Liver (tissue), 9 donors: ENCODE measurements around the gene ZC3H18. TPM values are rescaled to one million over a fixed set of nuclear protein-coding genes. Genes with fewer than 3 reads are reported as not detected.

Experiments
- DNase-seq: peaks from one replicate; pipeline ENCODE4 v3.0.0-alpha.2; 2017; ENCODE audit warnings: low spot score
- H3K27ac ChIP-seq, 2 donors: one replicate each; pipeline ENCODE4 v1.7.0; 2013; ENCODE audit warnings: inconsistent platforms in 2 of 2, low read length in 2 of 2, control low read depth in 1 of 2, low read depth in 1 of 2, mild to moderate bottlenecking in 1 of 2
- H3K27me3 ChIP-seq, 4 donors: one replicate each; pipeline versions ENCODE4 v1.6.1 to v1.7.0; 2013; ENCODE audit warnings: low read length in 3 of 4, inconsistent platforms in 1 of 4, mild to moderate bottlenecking in 1 of 4, moderate library complexity in 1 of 4; ENCODE audit not compliant: control insufficient read depth in 4 of 4, insufficient read depth in 4 of 4
- H3K36me3 ChIP-seq, 4 donors: one replicate each; pipeline versions ENCODE4 v1.6.1 to v1.7.0; 2013; ENCODE audit warnings: low read length in 3 of 4, mild to moderate bottlenecking in 3 of 4, low read depth in 1 of 4, moderate library complexity in 1 of 4; ENCODE audit not compliant: control insufficient read depth in 4 of 4, insufficient read depth in 3 of 4
- H3K4me1 ChIP-seq, 4 donors: one replicate each; pipeline versions ENCODE4 v1.6.1 to v1.7.0; 2013; ENCODE audit warnings: low read length in 3 of 4, mild to moderate bottlenecking in 3 of 4, moderate library complexity in 1 of 4; ENCODE audit not compliant: control insufficient read depth in 4 of 4, insufficient read depth in 4 of 4
- H3K4me3 ChIP-seq, 3 donors: one replicate each; pipeline versions ENCODE4 v1.6.1 to v1.7.0; 2013; ENCODE audit warnings: low read length in 3 of 3, control low read depth in 1 of 3, low read depth in 1 of 3, mild to moderate bottlenecking in 1 of 3
- H3K9ac ChIP-seq, 2 donors: one replicate each; pipeline ENCODE4 v1.7.0; 2013; ENCODE audit warnings: low read length in 2 of 2, mild to moderate bottlenecking in 2 of 2, moderate library complexity in 2 of 2, control low read depth in 1 of 2, low read depth in 1 of 2
- H3K9me3 ChIP-seq, 4 donors: one replicate each; pipeline versions ENCODE4 v1.6.1 to v1.7.0; 2013; ENCODE audit warnings: low read length in 3 of 4; ENCODE audit not compliant: control insufficient read depth in 4 of 4
- CTCF ChIP-seq: fragments of 150-350 bp; IDR thresholded peaks from 2 replicates; pipeline ENCODE4 v1.5.1; 2017; ENCODE audit warnings: improper control_type of control experiment, low read depth, low read length; ENCODE audit not compliant: missing input control
- FOXA1 ChIP-seq: IDR thresholded peaks from 2 replicates; pipeline ENCODE4 v1.6.1; 2016; ENCODE audit warnings: antibody characterized with exemption
- FOXA2 ChIP-seq: IDR thresholded peaks from 2 replicates; pipeline ENCODE4 v1.6.1; 2016; ENCODE audit warnings: antibody characterized with exemption
- JUND ChIP-seq, 2 donors: IDR thresholded peaks; 2 replicates each; pipeline ENCODE4 v1.6.1; 2016; ENCODE audit warnings: antibody characterized with exemption in 2 of 2
- MAX ChIP-seq: IDR thresholded peaks from 2 replicates; pipeline ENCODE4 v1.6.1; 2016; ENCODE audit warnings: antibody characterized with exemption
- NR2F2 ChIP-seq: IDR thresholded peaks from 2 replicates; pipeline ENCODE4 v1.6.1; 2016; ENCODE audit warnings: antibody characterized with exemption
- RAD21 ChIP-seq, 2 donors: IDR thresholded peaks; 2 replicates each; pipeline ENCODE4 v1.6.1; 2016; ENCODE audit warnings: antibody characterized with exemption in 2 of 2, mild to moderate bottlenecking in 2 of 2
- REST ChIP-seq: IDR thresholded peaks from 2 replicates; pipeline ENCODE4 v1.6.1; 2016; ENCODE audit warnings: antibody characterized with exemption, mild to moderate bottlenecking
- RXRA ChIP-seq, 2 donors: IDR thresholded peaks; 2 replicates each; pipeline ENCODE4 v1.6.1; 2017 to 2018; ENCODE audit warnings: antibody characterized with exemption in 2 of 2, mild to moderate bottlenecking in 1 of 2
- TAF1 ChIP-seq: conservative IDR thresholded peaks from 2 replicates; pipeline ENCODE4 v1.6.1; 2016; ENCODE audit warnings: antibody characterized with exemption, mild to moderate bottlenecking
- ZBTB33 ChIP-seq: IDR thresholded peaks from 2 replicates; pipeline ENCODE4 v1.6.1; 2016; ENCODE audit warnings: antibody characterized with exemption
- WGBS: extraction: QIAGEN DNeasy Blood & Tissue Kit; methylation state at CpG from one replicate; pipeline ENCODE4 v1.1.7; 2013; 5-methylcytosine and 5-hydroxymethylcytosine counted together
- polyA plus RNA-seq, 2 donors: library from polyadenylated mRNA; stranded (reverse) in 1 of 2; unstranded in 1 of 2; fragments of 200-250 nt in 1 of 2; fragments of >200 nt in 1 of 2; fragmentation: Nextera tagmentation in 1 of 2; extraction: Ambion mirVana in 1 of 2; gene quantifications; one replicate each; pipeline versions ENCODE4 v1.2.1 to v1.2.3, GENCODE V29; 2013 to 2015
- total RNA-seq, 2 donors: library from RNA; depleted of rRNA; stranded (reverse); fragments of >200 nt; gene quantifications; one replicate each; pipeline ENCODE4 v1.2.3, GENCODE V29; 2014
- donor health status: healthy.
- donor health status: healthy.
- donor health status: healthy.
- donor health status: healthy.
- donor health status: healthy.

The ZC3H18 gene
- total and polyA plus RNA-seq, 4 donors = 10.2 to 10.9 (median 10.5) TPM

- H3K4me3 ChIP-seq = no peak overlapping the region
- no peak overlapping the region for H3K27ac ChIP-seq
- WGBS = 68% methylated on average over 15 of the region's 15 CpGs
- TF ChIP-seq JUND (IDR thresholded peaks at IDR 0.05) (no peak), CTCF (no peak), REST (no peak), FOXA2 (no peak), TAF1 (no peak), RAD21 (IDR thresholded peaks at IDR 0.05) (no peak)
- H3K4me1 ChIP-seq = no peaks in the 10 kb centered on the region
- no peak for DNase-seq
- H3K9ac ChIP-seq = no peak overlapping the region
- H3K9me3 ChIP-seq = peaks cover 7 to 12% (median 8%) of the 10 kb centered on the region in 4 donors
- no peaks in the 10 kb centered on the region for H3K36me3 ChIP-seq
- H3K27me3 ChIP-seq = no peaks in the 10 kb centered on the region
Observed at GRCh38 chr16:88541831-88542616, 28.2 kb upstream of the ZC3H18 start.

DNA sequence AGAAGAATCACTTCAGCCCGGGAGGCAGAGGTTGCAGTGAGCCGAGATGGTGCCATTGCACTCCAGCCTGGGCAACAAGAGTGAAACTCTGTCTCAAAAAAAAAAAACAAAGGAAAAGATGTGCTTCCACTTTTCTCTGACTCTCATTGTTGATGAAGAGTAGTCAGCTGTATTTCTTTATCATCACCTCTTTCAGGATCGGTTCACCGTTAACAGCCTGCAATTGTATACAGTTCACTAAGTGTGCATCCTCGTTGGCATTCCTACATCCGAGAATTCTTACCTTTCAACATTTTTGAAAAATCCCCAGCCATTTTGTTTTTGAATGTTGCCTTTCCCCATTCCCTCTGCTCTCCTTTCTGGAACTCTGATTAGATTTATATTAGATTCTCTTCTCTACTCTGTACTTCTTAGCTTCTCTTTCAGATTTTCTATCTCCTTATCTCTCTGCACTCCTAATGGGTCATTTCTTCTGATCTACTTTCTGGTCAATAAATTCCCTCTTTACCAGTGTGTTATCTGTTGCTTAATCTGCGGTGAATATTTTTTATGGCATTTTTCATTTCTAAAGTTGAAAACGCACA is 26.9 kb upstream of the ZC3H18 start:
- no peak overlapping the region for H3K27ac ChIP-seq
- no peaks in the 10 kb centered on the region for H3K36me3 ChIP-seq
- H3K4me3 ChIP-seq = no peak overlapping the region
- peaks cover 0 to 1% (median 0%) of the 10 kb centered on the region in 4 donors for H3K27me3 ChIP-seq
- TF ChIP-seq REST (no peak), FOXA1 (no peak), NR2F2 (no peak), ZBTB33 (no peak), MAX (no peak), RXRA (IDR thresholded peaks at IDR 0.05) (no peak), RAD21 (IDR thresholded peaks at IDR 0.05) (no peak), FOXA2 (no peak)
- H3K9ac ChIP-seq = no peak overlapping the region
- 71% methylated on average over 8 of the region's 8 CpGs for WGBS
- DNase-seq = no peak
- H3K9me3 ChIP-seq = peaks cover 7 to 12% (median 8%) of the 10 kb centered on the region in 4 donors
- H3K4me1 ChIP-seq = no peaks in the 10 kb centered on the region
